ENCODE measurements around the gene ALOX15. TPM values are rescaled to one million over a fixed set of nuclear protein-coding genes. Genes with fewer than 3 reads are reported as not detected.

Gene ALOX15
- total and polyA plus RNA-seq, 10 of the 15 experiments (the other 5 are each of a cell fraction or from before 2014, with no cell fraction given): 0.05 to 1.0 (median 0.24) TPM

GRCh38 chr17:4609761-4610160 is 31.7 kb downstream of the ALOX15 start:
- Histone ChIP-seq H3K27ac (ENCODE audit: control insufficient read depth, insufficient read depth) (no peak overlapping the region), H3K9ac (ENCODE audit: control insufficient read depth, insufficient read depth, low read length) (no peak overlapping the region), H4K20me1 (ENCODE audit: control insufficient read depth, insufficient read depth) (no peaks in the 10 kb centered on the region), H2AFZ (ENCODE audit: control insufficient read depth, low read depth, low read length) (no peak overlapping the region), H3K4me3 (no peak overlapping the region), H3K4me1 (ENCODE audit: control insufficient read depth, insufficient read depth, low read length) (no peaks in the 10 kb centered on the region), H3K27me3 (replicated peaks in 1 of 2; ENCODE audit: control insufficient read depth in 2 of 2, insufficient read depth in 2 of 2, low read length in 1 of 2) (peaks cover 0 to 3% of the 10 kb centered on the region in 2 experiments; a peak in 2 of 4 replicates), H3K4me2 (ENCODE audit: control insufficient read depth, insufficient read depth) (no peak overlapping the region), H3K79me2 (ENCODE audit: control insufficient read depth, insufficient read depth, low read length) (no peaks in the 10 kb centered on the region), H3K36me3 (ENCODE audit: control insufficient read depth in 2 of 2, insufficient read depth in 2 of 2, low read length in 1 of 2) (no peaks in the 10 kb centered on the region), H3K9me3 (replicated peaks; ENCODE audit: control insufficient read depth, insufficient read depth, low read length) (no peaks in the 10 kb centered on the region)
- intact Hi-C loops (cut with micrococcal nuclease; ENCODE audit: unreplicated experiment): no loop called here
- WGBS (ENCODE audit: insufficient coverage, insufficient replicate concordance, low lambda C conversion rate, missing lambda C conversion rate): 61% methylated on average over 7 of the region's 7 CpGs
- FAIRE-seq (no peak), ATAC-seq (no peak), DNase-seq (ENCODE audit: low read depth, low spot score) (no peak)
- in situ Hi-C loops (cut with MboI): no loop called here
- CTCF ChIA-PET: no interaction called here
- BruUV-seq (replicated peaks): no TSS peak
- SMC1A ChIA-PET (ENCODE audit: uncharacterized antibody, unreplicated experiment): interaction anchor here (1.0 kb wide), 1 partner anchor 17 kb away, joined by 4 read pairs; no protein-coding TSS in a partner anchor
- RAD21 ChIA-PET (ENCODE audit: unreplicated experiment): no interaction called here
- POLR2A ChIA-PET: no interaction called here
- TF ChIP-seq ZNF687 (IDR thresholded peaks at IDR 0.05) (no peak), CUX1 (IDR thresholded peaks at IDR 0.05; ENCODE audit: insufficient replicate concordance, low read depth, low read length) (no peak), ESRRA (IDR thresholded peaks at IDR 0.05; ENCODE audit: low read length) (no peak), ZBTB4 (CRISPR knock-in tag; IDR thresholded peaks at IDR 0.05) (no peak), ZBED1 (IDR thresholded peaks at IDR 0.05; ENCODE audit: borderline replicate concordance) (no peak), SMC3 (IDR thresholded peaks at IDR 0.05; ENCODE audit: borderline replicate concordance, low read length) (no peak), NFXL1 (IDR thresholded peaks at IDR 0.05; ENCODE audit: borderline replicate concordance) (no peak), HCFC1 (IDR thresholded peaks at IDR 0.05; ENCODE audit: low read length) (no peak)
